ENCODE measurements around the gene SLC2A6. TPM values are rescaled to one million over a fixed set of nuclear protein-coding genes. Genes with fewer than 3 reads are reported as not detected.

Gene SLC2A6
- total and polyA plus RNA-seq, 11 donors = 1.8 to 10.4 (median 3.2) TPM

- Histone ChIP-seq H3K9me3 (no peaks in the 10 kb centered on the region), H3K4me1 (peaks cover 0 to 16% (median 0%) of the 10 kb centered on the region in 12 donors), H3K27ac (no peak overlapping the region), H3K36me3 (no peaks in the 10 kb centered on the region), H3K27me3 (peaks cover 0 to 42% (median 27%) of the 10 kb centered on the region in 9 donors), H3K4me3 (no peak overlapping the region)
- DNase-seq = no peak
- intact Hi-C loops (cut with DNase I) = no loop called here
- no peak for TF ChIP-seq POLR2A (IDR thresholded peaks at IDR 0.05)
- TF ChIP-seq CTCF (IDR thresholded peaks at IDR 0.05) = no peak
- 88 to 92% (median 91%) methylated on average over 4 to 11 of the region's 11 CpGs for WGBS, 4 donors
- no peak for ATAC-seq
These were observed 52.9 kb downstream of the SLC2A6 start for GRCh38 chr9:133426011-133426410.

- Histone ChIP-seq H3K4me1 (peaks cover 0 to 16% (median 0%) of the 10 kb centered on the region in 12 donors), H3K36me3 (no peaks in the 10 kb centered on the region), H3K27me3 (peaks cover 0 to 42% (median 27%) of the 10 kb centered on the region in 9 donors), H3K9me3 (no peaks in the 10 kb centered on the region), H3K4me3 (no peak overlapping the region), H3K27ac (no peak overlapping the region)
- intact Hi-C loops (cut with DNase I) = no loop called here
- TF ChIP-seq POLR2A (IDR thresholded peaks at IDR 0.05) (no peak), CTCF (IDR thresholded peaks at IDR 0.05) (no peak)
- DNase-seq = no peak
- WGBS, 4 donors = 88 to 93% (median 91%) methylated on average over 19 to 22 of the region's 22 CpGs
- ATAC-seq = no peak
These were observed 53.8 kb downstream of the SLC2A6 start for GRCh38 chr9:133425049-133425632.

GRCh38 chr9:133424187-133424586 is 54.7 kb downstream of the SLC2A6 start:
- 93 to 94% (median 93%) methylated on average over 12 of the region's 12 CpGs for WGBS, 4 donors
- DNase-seq (no peak), ATAC-seq (no peak)
- TF ChIP-seq CTCF (IDR thresholded peaks at IDR 0.05) = no peak
- TF ChIP-seq POLR2A (IDR thresholded peaks at IDR 0.05) = no peak
- Histone ChIP-seq H3K36me3 (no peaks in the 10 kb centered on the region), H3K9me3 (no peaks in the 10 kb centered on the region), H3K27ac (no peak overlapping the region), H3K4me3 (no peak overlapping the region), H3K4me1 (peaks cover 0 to 10% (median 0%) of the 10 kb centered on the region in 12 donors), H3K27me3 (peaks cover 0 to 37% (median 20%) of the 10 kb centered on the region in 9 donors)
- intact Hi-C loops (cut with DNase I) = loop anchor here in 1 of 10 donors (5.0 kb wide), 1 partner anchor 63 kb away; no protein-coding TSS in a partner anchor

- H3K9me3 ChIP-seq = no peaks in the 10 kb centered on the region
- 41 to 69% (median 50%) methylated on average over 3 of the region's 3 CpGs for WGBS, 4 donors
- peaks cover 0 to 8% (median 1%) of the 10 kb centered on the region in 12 donors for H3K4me1 ChIP-seq
- H3K27ac ChIP-seq = no peak overlapping the region
- H3K27me3 ChIP-seq = peaks cover 0 to 31% (median 18%) of the 10 kb centered on the region in 9 donors
- TF ChIP-seq CTCF (IDR thresholded peaks at IDR 0.05) (no peak), POLR2A (IDR thresholded peaks at IDR 0.05) (no peak)
- no peak overlapping the region for H3K4me3 ChIP-seq
- ATAC-seq = no peak
- H3K36me3 ChIP-seq = no peaks in the 10 kb centered on the region
- intact Hi-C loops (cut with DNase I) = loop anchor here in 1 of 10 donors (5.0 kb wide), 1 partner anchor 64 kb away; no protein-coding TSS in a partner anchor
- no peak for DNase-seq
These were observed 55.7 kb downstream of the SLC2A6 start for GRCh38 chr9:133423216-133423615.

Data from heart left ventricle (tissue), 16 donors.